BLaER1 (cell line): ENCODE measurements around the gene EXOC6B.
"Not testable (repeated sequence)": the region's sequence is repeated elsewhere in the genome, so short reads cannot be mapped to it uniquely, and the experiment has no call there.

Experiments
- H3K27ac ChIP-seq: shearing (Covaris generic); formaldehyde crosslinking; 2 replicates; pipeline ENCODE4 v1.8.1; 2022
- H3K27me3 ChIP-seq: shearing (Covaris generic); formaldehyde crosslinking; 2 replicates; pipeline ENCODE4 v1.8.1; 2022
- H3K36me3 ChIP-seq: shearing (Covaris generic); formaldehyde crosslinking; 2 replicates; pipeline ENCODE4 v1.8.1; 2022
- H3K4me1 ChIP-seq: shearing (Covaris generic); formaldehyde crosslinking; 2 replicates; pipeline ENCODE4 v1.8.1; 2022
- H3K4me2 ChIP-seq: shearing (Covaris generic); formaldehyde crosslinking; 2 replicates; pipeline ENCODE4 v1.8.1; 2022
- H3K4me3 ChIP-seq: shearing (Covaris generic); formaldehyde crosslinking; 2 replicates; pipeline ENCODE4 v1.8.1; 2022
- H3K9ac ChIP-seq: shearing (Covaris generic); formaldehyde crosslinking; 2 replicates; pipeline ENCODE4 v1.8.1; 2022
- H3K9me3 ChIP-seq: shearing (Covaris generic); formaldehyde crosslinking; 2 replicates; pipeline ENCODE4 v1.8.1; 2022
- H4K20me1 ChIP-seq: shearing (Covaris generic); formaldehyde crosslinking; 2 replicates; pipeline ENCODE4 v1.8.1; 2022
- Cebpa-rat ChIP-seq: shearing (Covaris generic); IDR thresholded peaks from 2 replicates; pipeline ENCODE4 v1.8.1; 2022

EXOC6B gene

GRCh38 chr2:72543497-72544216, 282.2 kb downstream of the EXOC6B start:
- Histone ChIP-seq H3K4me1 (no peaks in the 10 kb centered on the region), H4K20me1 (no peaks in the 10 kb centered on the region), H3K4me3 (no peak overlapping the region), H3K36me3 (no peaks in the 10 kb centered on the region), H3K27ac (no peak overlapping the region), H3K4me2 (no peak overlapping the region), H3K9me3 (no peaks in the 10 kb centered on the region), H3K27me3 (no peaks in the 10 kb centered on the region), H3K9ac (no peak overlapping the region)
- no peak for TF ChIP-seq Cebpa-rat

- H3K27me3 ChIP-seq: no peaks in the 10 kb centered on the region
- no peaks in the 10 kb centered on the region for H3K36me3 ChIP-seq
- no peaks in the 10 kb centered on the region for H3K9me3 ChIP-seq
- H4K20me1 ChIP-seq: no peaks in the 10 kb centered on the region
- no peak for TF ChIP-seq Cebpa-rat
- H3K9ac ChIP-seq: no peak overlapping the region
- H3K4me3 ChIP-seq: no peak overlapping the region
- no peaks in the 10 kb centered on the region for H3K4me1 ChIP-seq
- no peak overlapping the region for H3K27ac ChIP-seq
- H3K4me2 ChIP-seq: no peak overlapping the region
These were observed 286.7 kb downstream of the EXOC6B start for GRCh38 chr2:72539071-72539552.

- H3K4me2 ChIP-seq: no peak overlapping the region
- no peaks in the 10 kb centered on the region for H3K27me3 ChIP-seq
- H4K20me1 ChIP-seq: no peaks in the 10 kb centered on the region
- no peaks in the 10 kb centered on the region for H3K36me3 ChIP-seq
- H3K4me1 ChIP-seq: no peaks in the 10 kb centered on the region
- no peak for TF ChIP-seq Cebpa-rat
- no peak overlapping the region for H3K27ac ChIP-seq
- H3K9ac ChIP-seq: no peak overlapping the region
- no peak overlapping the region for H3K4me3 ChIP-seq
- no peaks in the 10 kb centered on the region for H3K9me3 ChIP-seq
These were observed 287.3 kb downstream of the EXOC6B start for GRCh38 chr2:72538486-72538885.

GRCh38 chr2:72535586-72535985, 290.2 kb downstream of the EXOC6B start:
- not testable (repeated sequence) for H3K27me3 ChIP-seq, H3K27ac ChIP-seq, H3K9me3 ChIP-seq, H3K4me1 ChIP-seq, H3K4me3 ChIP-seq, H3K9ac ChIP-seq, H3K4me2 ChIP-seq, H4K20me1 ChIP-seq, H3K36me3 ChIP-seq

- no peak overlapping the region for H3K9ac ChIP-seq
- H3K4me1 ChIP-seq: no peaks in the 10 kb centered on the region
- no peaks in the 10 kb centered on the region for H3K27me3 ChIP-seq
- H3K36me3 ChIP-seq: no peaks in the 10 kb centered on the region
- no peaks in the 10 kb centered on the region for H4K20me1 ChIP-seq
- H3K4me3 ChIP-seq: no peak overlapping the region
- no peak overlapping the region for H3K4me2 ChIP-seq
- TF ChIP-seq Cebpa-rat: no peak
- H3K9me3 ChIP-seq: no peaks in the 10 kb centered on the region
- no peak overlapping the region for H3K27ac ChIP-seq
These were observed 292.1 kb downstream of the EXOC6B start for GRCh38 chr2:72533765-72534164.

- no peaks in the 10 kb centered on the region for H4K20me1 ChIP-seq
- H3K4me3 ChIP-seq: no peak overlapping the region
- no peaks in the 10 kb centered on the region for H3K36me3 ChIP-seq
- H3K4me2 ChIP-seq: no peak overlapping the region
- no peak overlapping the region for H3K27ac ChIP-seq
- no peak for TF ChIP-seq Cebpa-rat
- no peaks in the 10 kb centered on the region for H3K4me1 ChIP-seq
- H3K27me3 ChIP-seq: no peaks in the 10 kb centered on the region
- H3K9me3 ChIP-seq: no peaks in the 10 kb centered on the region
- H3K9ac ChIP-seq: no peak overlapping the region
These were observed 298.4 kb downstream of the EXOC6B start for GRCh38 chr2:72527424-72527823.

- no peaks in the 10 kb centered on the region for H3K9me3 ChIP-seq
- H3K4me1 ChIP-seq: no peaks in the 10 kb centered on the region
- no peaks in the 10 kb centered on the region for H3K36me3 ChIP-seq
- H3K4me3 ChIP-seq: no peak overlapping the region
- TF ChIP-seq Cebpa-rat: no peak
- H3K27ac ChIP-seq: no peak overlapping the region
- H4K20me1 ChIP-seq: no peaks in the 10 kb centered on the region
- H3K27me3 ChIP-seq: no peaks in the 10 kb centered on the region
- H3K9ac ChIP-seq: no peak overlapping the region
- H3K4me2 ChIP-seq: no peak overlapping the region
These were observed 299.2 kb downstream of the EXOC6B start for GRCh38 chr2:72526623-72527022.

- H3K36me3 ChIP-seq: no peaks in the 10 kb centered on the region
- H3K4me2 ChIP-seq: no peak overlapping the region
- H3K4me1 ChIP-seq: no peaks in the 10 kb centered on the region
These were observed 301.8 kb downstream of the EXOC6B start for GRCh38 chr2:72524071-72524470.

GRCh38 chr2:72515696-72516095, 310.1 kb downstream of the EXOC6B start:
- Histone ChIP-seq H3K9me3 (no peaks in the 10 kb centered on the region), H3K4me1 (no peaks in the 10 kb centered on the region), H3K27me3 (no peaks in the 10 kb centered on the region), H3K27ac (no peak overlapping the region), H3K9ac (no peak overlapping the region), H3K36me3 (no peaks in the 10 kb centered on the region), H3K4me2 (no peak overlapping the region), H4K20me1 (no peaks in the 10 kb centered on the region), H3K4me3 (no peak overlapping the region)
- TF ChIP-seq Cebpa-rat: no peak

More at GRCh38 chr2:72524071-72524470, 301.8 kb downstream of the EXOC6B start:
- H3K9me3 ChIP-seq: no peaks in the 10 kb centered on the region
- no peaks in the 10 kb centered on the region for H3K27me3 ChIP-seq
- H3K9ac ChIP-seq: no peak overlapping the region
- no peak overlapping the region for H3K27ac ChIP-seq
- TF ChIP-seq Cebpa-rat: no peak
- no peaks in the 10 kb centered on the region for H4K20me1 ChIP-seq
- no peak overlapping the region for H3K4me3 ChIP-seq

GRCh38 chr2:72513011-72513410, 312.8 kb downstream of the EXOC6B start:
- Histone ChIP-seq H3K36me3 (no peaks in the 10 kb centered on the region), H3K27me3 (no peaks in the 10 kb centered on the region), H3K9ac (no peak overlapping the region), H3K9me3 (no peaks in the 10 kb centered on the region), H3K4me1 (no peaks in the 10 kb centered on the region), H3K4me2 (no peak overlapping the region), H4K20me1 (no peaks in the 10 kb centered on the region), H3K4me3 (no peak overlapping the region), H3K27ac (no peak overlapping the region)
- TF ChIP-seq Cebpa-rat: no peak

GRCh38 chr2:72512376-72512775, 313.5 kb downstream of the EXOC6B start:
- Histone ChIP-seq H3K9ac (no peak overlapping the region), H4K20me1 (no peaks in the 10 kb centered on the region), H3K4me3 (no peak overlapping the region), H3K4me1 (no peaks in the 10 kb centered on the region), H3K27ac (no peak overlapping the region), H3K36me3 (no peaks in the 10 kb centered on the region), H3K27me3 (no peaks in the 10 kb centered on the region), H3K9me3 (no peaks in the 10 kb centered on the region), H3K4me2 (no peak overlapping the region)
- TF ChIP-seq Cebpa-rat: no peak
